BLaER1 treated with 17β-estradiol and CSF1 and Interleukin-3, amounts not matched to agents 10 nM and 100 nM (cell line): ENCODE results near the gene SLC22A3.

Source experiments
- H3K27ac ChIP-seq, 11 experiments: shearing (Covaris generic); formaldehyde crosslinking; 2 replicates each; pipeline ENCODE4 v1.8.1; 2022
- H3K27me3 ChIP-seq, 11 experiments: shearing (Covaris generic); formaldehyde crosslinking; 2 replicates each; pipeline ENCODE4 v1.8.1; 2022
- H3K36me3 ChIP-seq, 11 experiments: shearing (Covaris generic); formaldehyde crosslinking; 2 replicates each; pipeline ENCODE4 v1.8.1; 2022
- H3K4me1 ChIP-seq, 10 experiments: shearing (Covaris generic); formaldehyde crosslinking; 2 replicates each; pipeline ENCODE4 v1.8.1; 2022
- H3K4me2 ChIP-seq, 11 experiments: shearing (Covaris generic); formaldehyde crosslinking; 2 replicates each; pipeline ENCODE4 v1.8.1; 2022
- H3K4me3 ChIP-seq, 10 experiments: shearing (Covaris generic); formaldehyde crosslinking; 2 replicates each; pipeline ENCODE4 v1.8.1; 2022
- H3K9ac ChIP-seq, 11 experiments: shearing (Covaris generic); formaldehyde crosslinking; 2 replicates each; pipeline ENCODE4 v1.8.1; 2022
- H3K9me3 ChIP-seq, 11 experiments: shearing (Covaris generic); formaldehyde crosslinking; replicated peaks in 1 of 11; 2 replicates each; pipeline ENCODE4 v1.8.1; 2022
- H4K20me1 ChIP-seq, 11 experiments: shearing (Covaris generic); formaldehyde crosslinking; 2 replicates each; pipeline ENCODE4 v1.8.1; 2022
- Cebpa-rat ChIP-seq, 11 experiments: shearing (Covaris generic); IDR thresholded peaks; 2 replicates each; pipeline ENCODE4 v1.8.1; 2022

The SLC22A3 gene

GRCh38 chr6:160417550-160417949 lies 69.4 kb downstream of the SLC22A3 start:
- no peak for TF ChIP-seq Cebpa-rat (IDR thresholded peaks at IDR 0.05)
- H3K9ac ChIP-seq, result no peak overlapping the region
- no peaks in the 10 kb centered on the region for H3K4me1 ChIP-seq

GRCh38 chr6:160418370-160418769 lies 70.2 kb downstream of the SLC22A3 start:
- Histone ChIP-seq H3K4me1 (no peaks in the 10 kb centered on the region), H3K4me3 (no peak overlapping the region), H3K9me3 (peaks cover 0 to 21% (median 0%) of the 10 kb centered on the region in 11 experiments; a peak in 9 of 22 replicates), H3K27ac (no peak overlapping the region), H3K4me2 (no peak overlapping the region), H3K36me3 (no peaks in the 10 kb centered on the region), H4K20me1 (no peaks in the 10 kb centered on the region), H3K9ac (no peak overlapping the region), H3K27me3 (peaks cover 0 to 4% (median 0%) of the 10 kb centered on the region in 11 experiments; a peak in 1 of 22 replicates)
- no peak for TF ChIP-seq Cebpa-rat (IDR thresholded peaks at IDR 0.05)

More at GRCh38 chr6:160417550-160417949, 69.4 kb downstream of the SLC22A3 start:
- Histone ChIP-seq H3K27me3 (peaks cover 0 to 4% (median 0%) of the 10 kb centered on the region in 11 experiments; a peak in 1 of 22 replicates), H3K36me3 (no peaks in the 10 kb centered on the region), H3K4me2 (no peak overlapping the region), H4K20me1 (no peaks in the 10 kb centered on the region), H3K27ac (no peak overlapping the region), H3K4me3 (no peak overlapping the region), H3K9me3 (peaks cover 0 to 21% (median 0%) of the 10 kb centered on the region in 11 experiments; a peak in 9 of 22 replicates)

GRCh38 chr6:160419488-160419887 lies 71.3 kb downstream of the SLC22A3 start:
- no peaks in the 10 kb centered on the region for H3K36me3 ChIP-seq
- peaks cover 0 to 11% (median 0%) of the 10 kb centered on the region in 11 experiments; a peak in 4 of 22 replicates for H3K27me3 ChIP-seq
- H4K20me1 ChIP-seq, result no peaks in the 10 kb centered on the region
- no peak overlapping the region for H3K27ac ChIP-seq
- H3K4me2 ChIP-seq, result no peak overlapping the region
- no peak for TF ChIP-seq Cebpa-rat (IDR thresholded peaks at IDR 0.05)
- H3K9me3 ChIP-seq, result peaks cover 0 to 12% (median 0%) of the 10 kb centered on the region in 11 experiments; a peak in 9 of 22 replicates
- no peak overlapping the region for H3K9ac ChIP-seq
- H3K4me1 ChIP-seq, result no peaks in the 10 kb centered on the region
- no peak overlapping the region for H3K4me3 ChIP-seq

- no peak for TF ChIP-seq Cebpa-rat (IDR thresholded peaks at IDR 0.05)
- Histone ChIP-seq H3K9me3 (peaks cover 0 to 3% (median 0%) of the 10 kb centered on the region in 11 experiments; a peak in 3 of 22 replicates), H3K27me3 (peaks cover 0 to 20% (median 0%) of the 10 kb centered on the region in 11 experiments; a peak in 5 of 22 replicates)
Measured at GRCh38 chr6:160420253-160420968, 72.2 kb downstream of the SLC22A3 start.

GRCh38 chr6:160420969-160421556 lies 72.9 kb downstream of the SLC22A3 start:
- TF ChIP-seq Cebpa-rat (IDR thresholded peaks at IDR 0.05), result no peak
- Histone ChIP-seq H3K4me1 (peaks cover 0 to 5% (median 1%) of the 10 kb centered on the region in 10 experiments; a peak in 16 of 20 replicates), H4K20me1 (no peaks in the 10 kb centered on the region), H3K36me3 (no peaks in the 10 kb centered on the region), H3K9ac (no peak overlapping the region), H3K4me2 (no peak overlapping the region), H3K4me3 (no peak overlapping the region), H3K9me3 (no peaks in the 10 kb centered on the region), H3K27ac (no peak overlapping the region), H3K27me3 (peaks cover 0 to 20% (median 0%) of the 10 kb centered on the region in 11 experiments; a peak in 5 of 22 replicates)

More at GRCh38 chr6:160420253-160420968, 72.2 kb downstream of the SLC22A3 start:
- no peaks in the 10 kb centered on the region for H4K20me1 ChIP-seq
- H3K36me3 ChIP-seq, result no peaks in the 10 kb centered on the region
- no peaks in the 10 kb centered on the region for H3K4me1 ChIP-seq
- no peak overlapping the region for H3K4me3 ChIP-seq
- H3K9ac ChIP-seq, result no peak overlapping the region
- no peak overlapping the region for H3K4me2 ChIP-seq
- H3K27ac ChIP-seq, result no peak overlapping the region

DNA sequence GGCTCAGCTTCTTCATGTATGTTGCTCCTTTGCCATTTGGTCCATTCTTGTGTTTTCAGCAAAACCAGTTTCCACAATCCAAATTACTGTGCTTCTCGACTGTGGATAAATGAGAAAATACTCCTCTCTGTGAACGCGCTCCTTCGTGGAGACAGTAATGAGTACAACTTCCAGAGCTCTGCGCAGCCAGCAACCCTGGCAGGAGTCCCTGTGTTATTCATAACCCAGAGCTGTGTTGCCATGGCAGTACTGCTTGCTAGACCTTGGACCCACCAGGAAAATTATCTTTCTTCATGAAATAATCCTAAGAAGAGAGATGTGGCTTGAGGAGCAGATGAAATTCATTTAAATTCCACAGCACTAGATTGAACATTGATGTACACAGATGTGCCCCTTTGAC lies 73.7 kb downstream of the SLC22A3 start:
- no peaks in the 10 kb centered on the region for H3K9me3 ChIP-seq
- H3K9ac ChIP-seq, result no peak overlapping the region
- TF ChIP-seq Cebpa-rat (IDR thresholded peaks at IDR 0.05), result no peak
- no peak overlapping the region for H3K27ac ChIP-seq
- H3K27me3 ChIP-seq, result peaks cover 0 to 24% (median 0%) of the 10 kb centered on the region in 11 experiments; a peak in 7 of 22 replicates
- no peak overlapping the region for H3K4me3 ChIP-seq
- H3K4me2 ChIP-seq, result no peak overlapping the region
- H4K20me1 ChIP-seq, result no peaks in the 10 kb centered on the region
- H3K4me1 ChIP-seq, result peaks cover 8 to 12% (median 9%) of the 10 kb centered on the region in 10 experiments; a peak in 19 of 20 replicates
- no peaks in the 10 kb centered on the region for H3K36me3 ChIP-seq

- Histone ChIP-seq H3K4me3 (no peak overlapping the region), H3K27ac (no peak overlapping the region), H3K36me3 (no peaks in the 10 kb centered on the region), H3K4me2 (no peak overlapping the region), H3K9me3 (no peaks in the 10 kb centered on the region), H4K20me1 (no peaks in the 10 kb centered on the region), H3K9ac (no peak overlapping the region), H3K4me1 (peaks cover 12 to 27% (median 18%) of the 10 kb centered on the region in 10 experiments), H3K27me3 (peaks cover 0 to 46% (median 0%) of the 10 kb centered on the region in 11 experiments; a peak in 8 of 22 replicates)
- TF ChIP-seq Cebpa-rat (IDR thresholded peaks at IDR 0.05), result no peak
Measured at GRCh38 chr6:160424256-160424655, 76.1 kb downstream of the SLC22A3 start.

DNA sequence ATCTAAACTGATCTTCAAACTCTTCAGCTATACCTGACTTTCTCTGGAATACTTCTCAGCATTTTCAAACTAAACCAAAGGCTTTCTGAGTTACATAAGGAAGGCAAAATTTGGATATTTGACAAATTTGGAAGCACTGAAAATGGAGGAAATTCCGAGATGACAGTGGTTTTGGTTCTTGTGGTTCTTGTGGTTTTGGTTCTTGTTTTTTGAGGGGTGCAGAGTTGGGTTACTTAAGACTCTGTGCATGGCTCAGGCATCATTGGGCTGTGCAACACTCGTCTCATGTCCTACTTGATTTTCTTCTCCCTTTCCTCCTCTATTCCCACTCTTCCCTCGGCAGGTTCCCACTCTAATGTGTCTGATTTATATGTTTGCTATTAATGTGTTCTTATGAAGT lies 78.0 kb downstream of the SLC22A3 start:
- Histone ChIP-seq H3K4me1 (peaks cover 12 to 31% (median 20%) of the 10 kb centered on the region in 10 experiments), H3K9ac (no peak overlapping the region), H3K27ac (no peak overlapping the region), H3K36me3 (no peaks in the 10 kb centered on the region), H3K9me3 (no peaks in the 10 kb centered on the region), H3K27me3 (peaks cover 0 to 52% (median 0%) of the 10 kb centered on the region in 11 experiments; a peak in 8 of 22 replicates), H3K4me2 (peak overlapping the region; percentile 13 to 68 (median 46); a peak in 20 of 22 replicates), H3K4me3 (no peak overlapping the region), H4K20me1 (no peaks in the 10 kb centered on the region)
- no peak for TF ChIP-seq Cebpa-rat (IDR thresholded peaks at IDR 0.05)

GRCh38 chr6:160427312-160428068 lies 79.3 kb downstream of the SLC22A3 start:
- H3K9ac ChIP-seq, result no peak overlapping the region
- no peak overlapping the region for H3K27ac ChIP-seq
- no peaks in the 10 kb centered on the region for H4K20me1 ChIP-seq
- H3K27me3 ChIP-seq, result peaks cover 0 to 48% (median 0%) of the 10 kb centered on the region in 11 experiments; a peak in 8 of 22 replicates
- H3K9me3 ChIP-seq, result no peaks in the 10 kb centered on the region
- no peak for TF ChIP-seq Cebpa-rat (IDR thresholded peaks at IDR 0.05)
- no peaks in the 10 kb centered on the region for H3K36me3 ChIP-seq
- H3K4me3 ChIP-seq, result no peak overlapping the region
- peak overlapping the region in 7 of 11 experiments; percentile 2 to 66 (median 46); a peak in 12 of 22 replicates for H3K4me2 ChIP-seq
- H3K4me1 ChIP-seq, result peaks cover 12 to 31% (median 20%) of the 10 kb centered on the region in 10 experiments
